CD4-positive, alpha-beta memory T cell (primary cell): ENCODE measurements around the gene RASGRF2. TPM values are rescaled to one million over a fixed set of nuclear protein-coding genes. Genes with fewer than 3 reads are reported as not detected.

ENCODE experiments used
- CTCF ChIA-PET: fragments of 350-600 bp; sonication (Branson Sonifier 250); formaldehyde crosslinking; loops from one replicate; lab custom pipeline; 2021; ENCODE audit warnings: inconsistent platforms; ENCODE audit not compliant: partially characterized antibody; lab: Charles Lee
- POLR2A ChIA-PET: fragments of 350-600 bp; sonication (Branson Sonifier 250); formaldehyde crosslinking; loops from one replicate; lab custom pipeline; 2021; ENCODE audit not compliant: partially characterized antibody; lab: Charles Lee
- DNase-seq, 5 donors: peaks; one replicate each; pipeline versions ENCODE4 v3.0.0 to v3.0.0-alpha.2; 2020 to 2022; ENCODE audit warnings: mixed read lengths in 1 of 5
- H3K27ac ChIP-seq: one replicate; pipeline ENCODE4 v1.7.0; 2013; ENCODE audit warnings: low read depth, low read length
- H3K27me3 ChIP-seq: 2 replicates; pipeline ENCODE4 v1.7.0; 2013; ENCODE audit warnings: mild to moderate bottlenecking, low read length, moderate library complexity; ENCODE audit not compliant: insufficient read depth
- H3K36me3 ChIP-seq: 2 replicates; pipeline ENCODE4 v1.7.0; 2013; ENCODE audit warnings: mild to moderate bottlenecking, low read length, moderate library complexity; ENCODE audit not compliant: insufficient read depth
- H3K4me1 ChIP-seq: 2 replicates; pipeline ENCODE4 v1.7.0; 2013; ENCODE audit warnings: mild to moderate bottlenecking, low read length, moderate library complexity; ENCODE audit not compliant: insufficient read depth
- H3K4me3 ChIP-seq, 2 donors: one replicate each; pipeline ENCODE4 v1.7.0; 2013; ENCODE audit warnings: low read length in 2 of 2, mild to moderate bottlenecking in 1 of 2
- H3K9me3 ChIP-seq, 2 donors: one replicate each; pipeline ENCODE4 v1.7.0; 2013; ENCODE audit warnings: low read length in 2 of 2, control low read depth in 1 of 2; ENCODE audit not compliant: control insufficient read depth in 1 of 2
- H3K27ac Mint-ChIP-seq, 7 donors: one replicate each; pipeline ENCODE4 v1.8.0; 2020 to 2021; ENCODE audit warnings: mixed read lengths in 7 of 7, mild to moderate bottlenecking in 6 of 7, inconsistent platforms in 3 of 7, moderate library complexity in 3 of 7
- H3K27me3 Mint-ChIP-seq, 2 donors: one replicate each; pipeline ENCODE4 v1.8.0; 2020 to 2021; ENCODE audit warnings: mixed read lengths in 2 of 2
- H3K36me3 Mint-ChIP-seq, 2 donors: one replicate each; pipeline ENCODE4 v1.8.0; 2020 to 2021; ENCODE audit warnings: mixed read lengths in 2 of 2, inconsistent platforms in 1 of 2, mild to moderate bottlenecking in 1 of 2
- H3K4me1 Mint-ChIP-seq, 4 donors: one replicate each; pipeline ENCODE4 v1.8.0; 2020 to 2021; ENCODE audit warnings: mixed read lengths in 4 of 4, mild to moderate bottlenecking in 1 of 4
- H3K4me3 Mint-ChIP-seq, 8 donors: one replicate each; pipeline ENCODE4 v1.8.0; 2020 to 2021; ENCODE audit warnings: mixed read lengths in 8 of 8, mild to moderate bottlenecking in 7 of 8, moderate library complexity in 6 of 8, inconsistent platforms in 3 of 8
- H3K9me3 Mint-ChIP-seq, 8 donors: one replicate each; pipeline ENCODE4 v1.8.0; 2020 to 2021; ENCODE audit warnings: mixed read lengths in 8 of 8, mild to moderate bottlenecking in 5 of 8, inconsistent platforms in 3 of 8, moderate library complexity in 1 of 8
- intact Hi-C: fragments of 100-400 bp; cut with micrococcal nuclease; formaldehyde crosslinking; loops from one replicate; pipeline ENCODE4 v1.15.1; 2023
- polyA plus RNA-seq, 2 donors: library from polyadenylated mRNA; unstranded; fragments of 300-500 nt; fragmentation: Illumina TruSeq; gene quantifications; one replicate each; pipeline ENCODE4 v1.2.3, GENCODE V29; 2021
- total RNA-seq, 2 experiments: library from RNA; stranded (reverse); gene quantifications; one replicate each; pipeline ENCODE4 v1.2.3, GENCODE V29; 2021

RASGRF2 gene
- total and polyA plus RNA-seq, 4 experiments from 2014 or later = 10.0 to 39.3 (median 25.3) TPM

GRCh38 chr5:81241961-81242648, 281.9 kb downstream of the RASGRF2 start:
- Histone ChIP-seq H3K27ac (no peak overlapping the region), H3K4me1 (no peaks in the 10 kb centered on the region), H3K36me3 (no peaks in the 10 kb centered on the region), H3K27me3 (no peaks in the 10 kb centered on the region), H3K4me3 (no peak overlapping the region), H3K9me3 (no peaks in the 10 kb centered on the region)
- no peaks in the 10 kb centered on the region for H3K27me3 Mint-ChIP-seq
- intact Hi-C loops = no loop called here
- no peak overlapping the region for H3K27ac Mint-ChIP-seq
- H3K36me3 Mint-ChIP-seq = no peaks in the 10 kb centered on the region
- no peaks in the 10 kb centered on the region for H3K4me1 Mint-ChIP-seq
- ChIA-PET CTCF (no interaction called here), POLR2A (no interaction called here)
- H3K4me3 Mint-ChIP-seq = no peak overlapping the region
- no peak for DNase-seq
- H3K9me3 Mint-ChIP-seq = no peaks in the 10 kb centered on the region

GRCh38 chr5:81242906-81243436, 282.8 kb downstream of the RASGRF2 start:
- peak overlapping the region in 1 of 7 donors; percentile 45 for H3K27ac Mint-ChIP-seq
- CTCF ChIA-PET = interaction anchor here (1.3 kb wide), 1 partner anchor 56 kb away, joined by 6 read pairs; no protein-coding TSS in a partner anchor
- intact Hi-C loops = no loop called here

GRCh38 chr5:81244451-81244850, 284.3 kb downstream of the RASGRF2 start:
- no peaks in the 10 kb centered on the region for H3K4me1 ChIP-seq
- no peak for DNase-seq
- no peak overlapping the region for H3K27ac ChIP-seq
- POLR2A ChIA-PET = no interaction called here
- H3K36me3 ChIP-seq = no peaks in the 10 kb centered on the region
- no peak overlapping the region for H3K4me3 ChIP-seq
- H3K4me3 Mint-ChIP-seq = no peak overlapping the region
- no peaks in the 10 kb centered on the region for H3K9me3 ChIP-seq
- no peaks in the 10 kb centered on the region for H3K27me3 Mint-ChIP-seq
- H3K4me1 Mint-ChIP-seq = no peaks in the 10 kb centered on the region
- no peak overlapping the region for H3K27ac Mint-ChIP-seq
- no peaks in the 10 kb centered on the region for H3K36me3 Mint-ChIP-seq
- H3K27me3 ChIP-seq = no peaks in the 10 kb centered on the region
- H3K9me3 Mint-ChIP-seq = no peaks in the 10 kb centered on the region
- CTCF ChIA-PET = interaction anchor here (0.5 kb wide), 1 partner anchor 348 kb away, joined by 3 read pairs; no protein-coding TSS in a partner anchor
- intact Hi-C loops = no loop called here

More at GRCh38 chr5:81242906-81243436, 282.8 kb downstream of the RASGRF2 start:
- POLR2A ChIA-PET = no interaction called here
- H3K9me3 Mint-ChIP-seq = no peaks in the 10 kb centered on the region
- Histone ChIP-seq H3K9me3 (no peaks in the 10 kb centered on the region), H3K36me3 (no peaks in the 10 kb centered on the region), H3K4me3 (no peak overlapping the region), H3K27ac (no peak overlapping the region), H3K27me3 (no peaks in the 10 kb centered on the region), H3K4me1 (no peaks in the 10 kb centered on the region)
- DNase-seq = no peak
- no peaks in the 10 kb centered on the region for H3K27me3 Mint-ChIP-seq
- H3K4me1 Mint-ChIP-seq = no peaks in the 10 kb centered on the region
- no peak overlapping the region for H3K4me3 Mint-ChIP-seq
- no peaks in the 10 kb centered on the region for H3K36me3 Mint-ChIP-seq

GRCh38 chr5:81245871-81246235, 285.7 kb downstream of the RASGRF2 start:
- no peaks in the 10 kb centered on the region for H3K9me3 ChIP-seq
- POLR2A ChIA-PET = no interaction called here
- H3K4me1 Mint-ChIP-seq = no peaks in the 10 kb centered on the region
- H3K27me3 Mint-ChIP-seq = no peaks in the 10 kb centered on the region
- no peaks in the 10 kb centered on the region for H3K36me3 ChIP-seq
- H3K27ac ChIP-seq = no peak overlapping the region
- no peaks in the 10 kb centered on the region for H3K4me1 ChIP-seq
- H3K27me3 ChIP-seq = no peaks in the 10 kb centered on the region
- no peak overlapping the region for H3K4me3 ChIP-seq
- intact Hi-C loops = no loop called here
- DNase-seq = no peak
- peak overlapping the region in 1 of 7 donors; percentile 19 for H3K27ac Mint-ChIP-seq
- CTCF ChIA-PET = no interaction called here
- no peak overlapping the region for H3K4me3 Mint-ChIP-seq
- H3K36me3 Mint-ChIP-seq = no peaks in the 10 kb centered on the region
- peaks cover 0 to 3% (median 0%) of the 10 kb centered on the region in 8 donors for H3K9me3 Mint-ChIP-seq

- Mint-ChIP-seq H3K4me1 (no peaks in the 10 kb centered on the region), H3K27me3 (no peaks in the 10 kb centered on the region), H3K9me3 (peaks cover 0 to 3% (median 0%) of the 10 kb centered on the region in 8 donors), H3K36me3 (no peaks in the 10 kb centered on the region), H3K4me3 (no peak overlapping the region), H3K27ac (peak overlapping the region in 1 of 7 donors; percentile 37)
- Histone ChIP-seq H3K9me3 (no peaks in the 10 kb centered on the region), H3K4me3 (no peak overlapping the region), H3K27me3 (no peaks in the 10 kb centered on the region), H3K36me3 (no peaks in the 10 kb centered on the region), H3K27ac (no peak overlapping the region), H3K4me1 (no peaks in the 10 kb centered on the region)
- intact Hi-C loops = no loop called here
- DNase-seq = no peak
- ChIA-PET POLR2A (no interaction called here), CTCF (no interaction called here)
Measured at GRCh38 chr5:81246697-81247096, 286.5 kb downstream of the RASGRF2 start.

- no peak overlapping the region for H3K27ac ChIP-seq
- no peak for DNase-seq
- no peaks in the 10 kb centered on the region for H3K9me3 ChIP-seq
- no peak overlapping the region for H3K27ac Mint-ChIP-seq
- no peaks in the 10 kb centered on the region for H3K36me3 ChIP-seq
- no peaks in the 10 kb centered on the region for H3K36me3 Mint-ChIP-seq
- peaks cover 0 to 3% (median 0%) of the 10 kb centered on the region in 8 donors for H3K9me3 Mint-ChIP-seq
- POLR2A ChIA-PET = no interaction called here
- no peaks in the 10 kb centered on the region for H3K4me1 Mint-ChIP-seq
- H3K4me1 ChIP-seq = no peaks in the 10 kb centered on the region
- H3K27me3 ChIP-seq = no peaks in the 10 kb centered on the region
- no peak overlapping the region for H3K4me3 Mint-ChIP-seq
- no peaks in the 10 kb centered on the region for H3K27me3 Mint-ChIP-seq
- no peak overlapping the region for H3K4me3 ChIP-seq
- CTCF ChIA-PET = interaction anchor here (1.2 kb wide), 1 partner anchor 16 kb away, joined by 3 read pairs; no protein-coding TSS in a partner anchor
- intact Hi-C loops = no loop called here
Measured at GRCh38 chr5:81247441-81247972, 287.3 kb downstream of the RASGRF2 start.

GRCh38 chr5:81249240-81249639, 289.1 kb downstream of the RASGRF2 start:
- no peak for DNase-seq
- Histone ChIP-seq H3K27me3 (no peaks in the 10 kb centered on the region), H3K4me3 (no peak overlapping the region), H3K27ac (no peak overlapping the region), H3K4me1 (no peaks in the 10 kb centered on the region), H3K36me3 (no peaks in the 10 kb centered on the region), H3K9me3 (no peaks in the 10 kb centered on the region)
- Mint-ChIP-seq H3K4me1 (no peaks in the 10 kb centered on the region), H3K36me3 (peaks cover 0 to 6% of the 10 kb centered on the region in 2 donors), H3K9me3 (peaks cover 0 to 3% (median 0%) of the 10 kb centered on the region in 8 donors), H3K4me3 (no peak overlapping the region), H3K27ac (no peak overlapping the region), H3K27me3 (no peaks in the 10 kb centered on the region)
- intact Hi-C loops = no loop called here
- ChIA-PET POLR2A (no interaction called here), CTCF (interaction anchor here (1.2 kb wide), 1 partner anchor 50 kb away, joined by 3 read pairs; no protein-coding TSS in a partner anchor)
